ENCODE measurements around the gene CCS.

Gene CCS

GRCh38 chr11:66569076-66569475 lies 23.9 kb upstream of the CCS start:
- no peak for ATAC-seq
- TF ChIP-seq TSHZ2 (CRISPR knock-in tag; IDR thresholded peaks at IDR 0.05): no peak
- TF ChIP-seq BACH2 (CRISPR knock-in tag; IDR thresholded peaks at IDR 0.05; ENCODE audit: borderline replicate concordance): no peak
- TF ChIP-seq ZNF565 (CRISPR knock-in tag; conservative IDR thresholded peaks at IDR 0.05; ENCODE audit: low read depth): no peak
- TF ChIP-seq ZNF70 (CRISPR knock-in tag; IDR thresholded peaks at IDR 0.05): no peak
- TF ChIP-seq, protein P1, sequence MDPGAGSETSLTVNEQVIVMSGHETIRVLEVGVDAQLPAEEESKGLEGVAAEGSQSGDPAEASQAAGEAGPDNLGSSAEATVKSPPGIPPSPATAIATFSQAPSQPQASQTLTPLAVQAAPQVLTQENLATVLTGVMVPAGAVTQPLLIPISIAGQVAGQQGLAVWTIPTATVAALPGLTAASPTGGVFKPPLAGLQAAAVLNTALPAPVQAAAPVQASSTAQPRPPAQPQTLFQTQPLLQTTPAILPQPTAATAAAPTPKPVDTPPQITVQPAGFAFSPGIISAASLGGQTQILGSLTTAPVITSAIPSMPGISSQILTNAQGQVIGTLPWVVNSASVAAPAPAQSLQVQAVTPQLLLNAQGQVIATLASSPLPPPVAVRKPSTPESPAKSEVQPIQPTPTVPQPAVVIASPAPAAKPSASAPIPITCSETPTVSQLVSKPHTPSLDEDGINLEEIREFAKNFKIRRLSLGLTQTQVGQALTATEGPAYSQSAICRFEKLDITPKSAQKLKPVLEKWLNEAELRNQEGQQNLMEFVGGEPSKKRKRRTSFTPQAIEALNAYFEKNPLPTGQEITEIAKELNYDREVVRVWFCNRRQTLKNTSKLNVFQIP (CRISPR knock-in tag; IDR thresholded peaks at IDR 0.05; ENCODE audit: borderline replicate concordance, low read depth): no peak
- TF ChIP-seq SNAI2 (CRISPR knock-in tag; IDR thresholded peaks at IDR 0.05): no peak
- no peak for TF ChIP-seq GLIS3 (CRISPR knock-in tag; IDR thresholded peaks at IDR 0.05)
- no peak for TF ChIP-seq ZFP3 (CRISPR knock-in tag; IDR thresholded peaks at IDR 0.05)
- TF ChIP-seq, protein P2, sequence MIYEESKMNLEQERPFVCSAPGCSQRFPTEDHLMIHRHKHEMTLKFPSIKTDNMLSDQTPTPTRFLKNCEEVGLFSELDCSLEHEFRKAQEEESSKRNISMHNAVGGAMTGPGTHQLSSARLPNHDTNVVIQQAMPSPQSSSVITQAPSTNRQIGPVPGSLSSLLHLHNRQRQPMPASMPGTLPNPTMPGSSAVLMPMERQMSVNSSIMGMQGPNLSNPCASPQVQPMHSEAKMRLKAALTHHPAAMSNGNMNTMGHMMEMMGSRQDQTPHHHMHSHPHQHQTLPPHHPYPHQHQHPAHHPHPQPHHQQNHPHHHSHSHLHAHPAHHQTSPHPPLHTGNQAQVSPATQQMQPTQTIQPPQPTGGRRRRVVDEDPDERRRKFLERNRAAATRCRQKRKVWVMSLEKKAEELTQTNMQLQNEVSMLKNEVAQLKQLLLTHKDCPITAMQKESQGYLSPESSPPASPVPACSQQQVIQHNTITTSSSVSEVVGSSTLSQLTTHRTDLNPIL (CRISPR knock-in tag; IDR thresholded peaks at IDR 0.05; ENCODE audit: low read depth): no peak
- no peak for TF ChIP-seq PATZ1 (CRISPR knock-in tag; IDR thresholded peaks at IDR 0.05; ENCODE audit: borderline replicate concordance)
- TF ChIP-seq ZC3H10 (CRISPR knock-in tag; IDR thresholded peaks at IDR 0.05): no peak
- TF ChIP-seq TOX (CRISPR knock-in tag; IDR thresholded peaks at IDR 0.05; ENCODE audit: borderline replicate concordance): no peak
- no peak for TF ChIP-seq ZNF8 (CRISPR knock-in tag; IDR thresholded peaks at IDR 0.05)
- TF ChIP-seq ZFP30 (CRISPR knock-in tag; IDR thresholded peaks at IDR 0.05): no peak
- no peak for TF ChIP-seq ESRRG (CRISPR knock-in tag; IDR thresholded peaks at IDR 0.05)
- TF ChIP-seq, protein P3, sequence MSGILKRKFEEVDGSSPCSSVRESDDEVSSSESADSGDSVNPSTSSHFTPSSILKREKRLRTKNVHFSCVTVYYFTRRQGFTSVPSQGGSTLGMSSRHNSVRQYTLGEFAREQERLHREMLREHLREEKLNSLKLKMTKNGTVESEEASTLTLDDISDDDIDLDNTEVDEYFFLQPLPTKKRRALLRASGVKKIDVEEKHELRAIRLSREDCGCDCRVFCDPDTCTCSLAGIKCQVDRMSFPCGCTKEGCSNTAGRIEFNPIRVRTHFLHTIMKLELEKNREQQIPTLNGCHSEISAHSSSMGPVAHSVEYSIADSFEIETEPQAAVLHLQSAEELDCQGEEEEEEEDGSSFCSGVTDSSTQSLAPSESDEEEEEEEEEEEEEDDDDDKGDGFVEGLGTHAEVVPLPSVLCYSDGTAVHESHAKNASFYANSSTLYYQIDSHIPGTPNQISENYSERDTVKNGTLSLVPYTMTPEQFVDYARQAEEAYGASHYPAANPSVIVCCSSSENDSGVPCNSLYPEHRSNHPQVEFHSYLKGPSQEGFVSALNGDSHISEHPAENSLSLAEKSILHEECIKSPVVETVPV (CRISPR knock-in tag; IDR thresholded peaks at IDR 0.05): no peak
- TF ChIP-seq ARNTL (CRISPR knock-in tag; IDR thresholded peaks at IDR 0.05; ENCODE audit: borderline replicate concordance, low read depth): no peak
- TF ChIP-seq ISL1 (CRISPR knock-in tag; IDR thresholded peaks at IDR 0.05): no peak

DNA sequence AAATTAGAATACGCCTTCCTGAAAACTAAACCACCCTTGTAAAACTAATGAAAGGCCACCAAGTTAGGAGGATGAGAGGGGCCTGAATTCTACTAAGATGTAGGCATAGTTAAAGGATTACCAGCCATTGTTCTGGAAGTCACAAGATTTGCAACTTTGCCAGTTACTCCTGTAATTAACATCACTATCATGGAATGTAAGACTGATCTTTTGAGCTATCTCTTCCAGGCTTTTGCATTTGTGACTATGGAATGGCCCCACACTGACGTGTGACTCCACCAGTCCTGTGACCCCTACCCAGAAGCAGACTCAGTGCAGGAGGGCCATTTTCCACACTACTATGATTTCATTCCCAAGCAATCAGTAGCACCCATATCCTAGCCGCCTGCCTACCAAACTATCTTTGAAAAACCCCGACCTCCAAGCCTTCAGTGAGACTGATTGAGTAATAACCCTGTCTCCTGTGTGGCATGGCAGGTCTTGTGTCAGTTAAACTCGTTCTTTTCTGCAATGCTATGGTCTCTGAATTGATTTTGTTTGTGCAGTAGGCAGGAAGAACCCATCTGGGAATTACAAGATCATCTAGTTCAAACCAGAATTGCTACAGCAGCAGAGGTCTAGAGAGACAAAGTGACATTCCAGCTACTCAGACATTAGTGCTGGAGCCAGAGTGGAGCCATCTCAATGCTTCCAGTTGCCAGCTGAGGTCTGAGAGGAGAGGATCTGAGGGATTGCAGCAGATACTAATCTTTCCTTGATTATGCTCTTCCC lies 22.7 kb upstream of the CCS start:
- ATAC-seq: no peak
- TF ChIP-seq ZNF70 (CRISPR knock-in tag; IDR thresholded peaks at IDR 0.05) (no peak), ZFP30 (CRISPR knock-in tag; IDR thresholded peaks at IDR 0.05) (no peak), TSHZ2 (CRISPR knock-in tag; IDR thresholded peaks at IDR 0.05) (no peak), OSR1 (CRISPR knock-in tag; IDR thresholded peaks at IDR 0.05) (no peak), PATZ1 (CRISPR knock-in tag; IDR thresholded peaks at IDR 0.05; ENCODE audit: borderline replicate concordance) (no peak), ZC3H10 (CRISPR knock-in tag; IDR thresholded peaks at IDR 0.05) (no peak), ISL1 (CRISPR knock-in tag; IDR thresholded peaks at IDR 0.05) (no peak), SNAI2 (CRISPR knock-in tag; IDR thresholded peaks at IDR 0.05) (no peak)
- TF ChIP-seq, protein P1 (CRISPR knock-in tag; IDR thresholded peaks at IDR 0.05; ENCODE audit: borderline replicate concordance, low read depth): no peak

Measured in SK-N-SH treated with all-trans-retinoic acid at 6 μM for 48 hours (cell line).